K562 (cell line): ENCODE data around the gene GEMIN4. TPM values are rescaled to one million over a fixed set of nuclear protein-coding genes. Genes with fewer than 3 reads are reported as not detected.

ENCODE experiments used
- BMI1 ChIP-seq: fragments of 150-350 bp; IDR thresholded peaks from 2 replicates; pipeline ENCODE4 v1.6.1; 2014; ENCODE audit warnings: low read length
- CXXC5 ChIP-seq: fragments of 250-450 bp; sonication (Bioruptor Pico); IDR thresholded peaks from 2 replicates; pipeline ENCODE4 v1.8.0; 2022; ENCODE audit warnings: inconsistent platforms, mild to moderate bottlenecking, moderate library complexity
- FOS ChIP-seq: IDR thresholded peaks from 3 replicates; pipeline ENCODE4 v1.6.1; 2011; ENCODE audit not compliant: insufficient read length; ENCODE audit errors: extremely low read depth
- FOXJ2 ChIP-seq: fragments of 200-800 bp; sonication (Bioruptor generic); IDR thresholded peaks from 2 replicates; pipeline ENCODE4 v1.6.1; 2016; ENCODE audit warnings: missing genetic modification characterization, missing compliant biosample characterization
- HNRNPK ChIP-seq: fragments of 200-400 bp; formaldehyde crosslinking; IDR thresholded peaks from one replicate; pipeline ENCODE4 v1.6.1; 2018; ENCODE audit warnings: mild to moderate bottlenecking, low read depth, low read length; ENCODE audit not compliant: poor library complexity, severe bottlenecking
- KLF13 ChIP-seq: fragments of 450-650 bp; IDR thresholded peaks from 2 replicates; pipeline ENCODE4 v1.6.1; 2016; ENCODE audit warnings: missing genetic modification characterization, low read depth, mild to moderate bottlenecking, missing compliant biosample characterization, moderate library complexity, borderline replicate concordance
- MYNN ChIP-seq, 2 experiments: sonication (generic); formaldehyde crosslinking in 1 of 2; IDR thresholded peaks; 2 replicates each; pipeline versions ENCODE4 v1.5.0 to v1.6.1; 2016 to 2020; ENCODE audit warnings: antibody characterized with exemption in 1 of 2, missing genetic modification reagents in 1 of 2
- NFIC ChIP-seq: fragments of 450-650 bp; IDR thresholded peaks from 2 replicates; pipeline ENCODE4 v1.6.1; 2017; ENCODE audit warnings: mild to moderate bottlenecking, inconsistent platforms
- PTBP1 ChIP-seq: fragments of 200-400 bp; formaldehyde crosslinking; IDR thresholded peaks from 2 replicates; pipeline ENCODE4 v1.6.1; 2017; ENCODE audit warnings: low read depth, low read length
- YY1 ChIP-seq, 3 experiments: IDR thresholded peaks; 2 replicates each; pipeline ENCODE4 v1.6.1; 2011; ENCODE audit warnings: low read length in 2 of 3, mild to moderate bottlenecking in 2 of 3, moderate library complexity in 2 of 3, borderline replicate concordance in 1 of 3, control low read depth in 1 of 3, low read depth in 1 of 3; ENCODE audit not compliant: insufficient read depth in 3 of 3, insufficient replicate concordance in 2 of 3, control insufficient read depth in 1 of 3, insufficient read length in 1 of 3; ENCODE audit errors: extremely low read depth in 1 of 3
- ZNF282 ChIP-seq: sonication (generic); formaldehyde crosslinking; IDR thresholded peaks from 2 replicates; pipeline ENCODE4 v1.8.1; 2023; ENCODE audit warnings: missing genetic modification reagents
- ZNF41 ChIP-seq: fragments of 250-450 bp; sonication (Bioruptor Pico); conservative IDR thresholded peaks from 2 replicates; pipeline ENCODE4 v1.4.0; 2020; ENCODE audit warnings: mild to moderate bottlenecking
- ZNF583 ChIP-seq: fragments of 250-450 bp; sonication (Bioruptor Pico); IDR thresholded peaks from 2 replicates; pipeline ENCODE4 v1.4.0; 2020
- ZNF77 ChIP-seq: fragments of 250-450 bp; sonication (Bioruptor Pico); IDR thresholded peaks from 2 replicates; pipeline ENCODE4 v1.5.0; 2020
- polyA plus RNA-seq, 8 experiments: library from polyadenylated mRNA; depleted of rRNA in 4 of 8; stranded (reverse) in 5 of 8; unstranded in 3 of 8; fragments of >200 nt; fragmentation: Nextera tagmentation in 2 of 8; fragmentation: Illumina TruSeq in 1 of 8; extraction: Ambion mirVana in 2 of 8; extraction: Trizol in 1 of 8; gene quantifications; 2 replicates each; pipeline versions ENCODE4 v1.2.1 to v1.2.3, GENCODE V29; 2011 to 2014; ENCODE audit warnings: inconsistent platforms in 1 of 8, missing spikeins in 1 of 8
- total RNA-seq, 7 experiments: library from RNA; depleted of rRNA in 6 of 7; stranded (reverse); fragments of >200 nt in 6 of 7; fragmentation: Illumina TruSeq in 2 of 7; extraction: Trizol in 2 of 7; gene quantifications; 2 replicates each; pipeline versions ENCODE4 v1.2.1 to v1.2.3, GENCODE V29; 2011 to 2021; ENCODE audit warnings: low replicate concordance in 1 of 7
- TF ChIP-seq, protein P1 (sequence below): fragments of 450-650 bp; IDR thresholded peaks from 2 replicates; pipeline ENCODE4 v1.6.1; 2017; ENCODE audit warnings: mild to moderate bottlenecking, moderate library complexity
- TF ChIP-seq, protein P2 (sequence below): fragments of 450-650 bp; IDR thresholded peaks from 2 replicates; pipeline ENCODE4 v1.6.1; 2016; ENCODE audit warnings: borderline replicate concordance
- TF ChIP-seq, protein P3 (sequence below): fragments of 450-650 bp; IDR thresholded peaks from 2 replicates; pipeline ENCODE4 v1.7.0; 2016; ENCODE audit warnings: borderline replicate concordance

Gene GEMIN4
- total and polyA plus RNA-seq, 9 of the 15 experiments (the other 6 are each of a cell fraction or from before 2014, with no cell fraction given) = 1.8 to 42.5 (median 10.8) TPM

DNA sequence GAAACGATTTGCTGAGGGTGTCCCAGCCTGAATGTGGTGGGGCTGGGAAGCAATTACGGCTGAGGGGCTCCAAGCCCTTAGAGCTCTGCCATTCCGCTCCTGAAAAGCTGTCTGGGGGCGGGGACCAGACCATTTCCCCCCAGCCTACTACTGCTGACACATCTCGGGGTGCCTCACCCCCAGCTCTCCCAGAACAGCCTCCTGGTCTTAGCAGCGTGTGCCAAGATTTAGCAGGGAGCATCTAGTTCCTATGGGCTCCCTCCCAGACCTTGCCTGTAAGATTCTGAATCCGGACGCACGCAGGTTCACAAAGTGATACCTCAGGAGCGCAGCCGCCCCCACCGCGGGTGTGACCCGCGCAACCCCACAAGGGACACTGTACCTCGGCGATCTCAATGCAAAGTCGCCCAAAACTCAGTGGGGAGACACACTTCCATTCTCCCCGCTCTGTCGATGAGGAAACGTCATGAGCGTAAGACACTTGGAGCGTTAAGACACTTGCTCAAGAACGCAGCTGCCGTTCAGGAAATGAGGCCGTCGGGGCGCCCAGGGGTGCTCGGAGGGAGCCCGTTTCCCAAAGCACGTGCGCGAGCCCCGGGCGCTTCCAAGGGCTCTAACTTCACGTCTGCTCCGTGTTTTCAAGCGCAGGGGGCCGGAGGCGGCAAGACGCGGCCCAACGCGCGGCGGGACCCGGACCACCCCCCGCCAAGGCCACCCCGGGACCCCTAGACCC is 629 bp downstream of the GEMIN4 start (continued):
- TF ChIP-seq KLF13 (tag) (no peak), ZNF77 (no peak), NFIC (peak; percentile 39; the same call in 1 of the 2 replicates), YY1 (IDR thresholded peaks at IDR 0.05; ENCODE audit: borderline replicate concordance in 1 of 3, control insufficient read depth in 1 of 3, extremely low read depth in 1 of 3, insufficient read depth in 3 of 3, insufficient read length in 1 of 3, insufficient replicate concordance in 2 of 3, low read depth in 1 of 3, low read length in 2 of 3) (no peak), ZNF583 (CRISPR knock-in tag) (no peak), ZNF41 (CRISPR knock-in tag) (no peak), HNRNPK (no peak), CXXC5 (CRISPR knock-in tag) (no peak), PTBP1 (no peak), ZNF282 (CRISPR knock-in tag) (no peak), MYNN (IDR thresholded peaks at IDR 0.05) (no peak), MYNN (CRISPR knock-in tag; IDR thresholded peaks at IDR 0.05) (no peak), FOXJ2 (tag) (no peak), FOS (no peak), BMI1 (no peak)
- TF ChIP-seq, protein P1, sequence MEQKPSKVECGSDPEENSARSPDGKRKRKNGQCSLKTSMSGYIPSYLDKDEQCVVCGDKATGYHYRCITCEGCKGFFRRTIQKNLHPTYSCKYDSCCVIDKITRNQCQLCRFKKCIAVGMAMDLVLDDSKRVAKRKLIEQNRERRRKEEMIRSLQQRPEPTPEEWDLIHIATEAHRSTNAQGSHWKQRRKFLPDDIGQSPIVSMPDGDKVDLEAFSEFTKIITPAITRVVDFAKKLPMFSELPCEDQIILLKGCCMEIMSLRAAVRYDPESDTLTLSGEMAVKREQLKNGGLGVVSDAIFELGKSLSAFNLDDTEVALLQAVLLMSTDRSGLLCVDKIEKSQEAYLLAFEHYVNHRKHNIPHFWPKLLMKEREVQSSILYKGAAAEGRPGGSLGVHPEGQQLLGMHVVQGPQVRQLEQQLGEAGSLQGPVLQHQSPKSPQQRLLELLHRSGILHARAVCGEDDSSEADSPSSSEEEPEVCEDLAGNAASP = no peak
- TF ChIP-seq, protein P2, sequence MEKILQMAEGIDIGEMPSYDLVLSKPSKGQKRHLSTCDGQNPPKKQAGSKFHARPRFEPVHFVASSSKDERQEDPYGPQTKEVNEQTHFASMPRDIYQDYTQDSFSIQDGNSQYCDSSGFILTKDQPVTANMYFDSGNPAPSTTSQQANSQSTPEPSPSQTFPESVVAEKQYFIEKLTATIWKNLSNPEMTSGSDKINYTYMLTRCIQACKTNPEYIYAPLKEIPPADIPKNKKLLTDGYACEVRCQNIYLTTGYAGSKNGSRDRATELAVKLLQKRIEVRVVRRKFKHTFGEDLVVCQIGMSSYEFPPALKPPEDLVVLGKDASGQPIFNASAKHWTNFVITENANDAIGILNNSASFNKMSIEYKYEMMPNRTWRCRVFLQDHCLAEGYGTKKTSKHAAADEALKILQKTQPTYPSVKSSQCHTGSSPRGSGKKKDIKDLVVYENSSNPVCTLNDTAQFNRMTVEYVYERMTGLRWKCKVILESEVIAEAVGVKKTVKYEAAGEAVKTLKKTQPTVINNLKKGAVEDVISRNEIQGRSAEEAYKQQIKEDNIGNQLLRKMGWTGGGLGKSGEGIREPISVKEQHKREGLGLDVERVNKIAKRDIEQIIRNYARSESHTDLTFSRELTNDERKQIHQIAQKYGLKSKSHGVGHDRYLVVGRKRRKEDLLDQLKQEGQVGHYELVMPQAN = 0 out of 2 replicates have a peak, but pooled peaks have one; percentile 34
- TF ChIP-seq, protein P3, sequence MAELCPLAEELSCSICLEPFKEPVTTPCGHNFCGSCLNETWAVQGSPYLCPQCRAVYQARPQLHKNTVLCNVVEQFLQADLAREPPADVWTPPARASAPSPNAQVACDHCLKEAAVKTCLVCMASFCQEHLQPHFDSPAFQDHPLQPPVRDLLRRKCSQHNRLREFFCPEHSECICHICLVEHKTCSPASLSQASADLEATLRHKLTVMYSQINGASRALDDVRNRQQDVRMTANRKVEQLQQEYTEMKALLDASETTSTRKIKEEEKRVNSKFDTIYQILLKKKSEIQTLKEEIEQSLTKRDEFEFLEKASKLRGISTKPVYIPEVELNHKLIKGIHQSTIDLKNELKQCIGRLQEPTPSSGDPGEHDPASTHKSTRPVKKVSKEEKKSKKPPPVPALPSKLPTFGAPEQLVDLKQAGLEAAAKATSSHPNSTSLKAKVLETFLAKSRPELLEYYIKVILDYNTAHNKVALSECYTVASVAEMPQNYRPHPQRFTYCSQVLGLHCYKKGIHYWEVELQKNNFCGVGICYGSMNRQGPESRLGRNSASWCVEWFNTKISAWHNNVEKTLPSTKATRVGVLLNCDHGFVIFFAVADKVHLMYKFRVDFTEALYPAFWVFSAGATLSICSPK = no peak
